ENCODE results near the gene GCAT. TPM values are rescaled to one million over a fixed set of nuclear protein-coding genes. Genes with fewer than 3 reads are reported as not detected.

GCAT gene
- total and polyA plus RNA-seq, 4 donors: 9.3 to 31.1 (median 14.5) TPM

- ATAC-seq (ENCODE audit: insufficient read depth, low FRiP score): peak; percentile 38
- TF ChIP-seq, protein P1, sequence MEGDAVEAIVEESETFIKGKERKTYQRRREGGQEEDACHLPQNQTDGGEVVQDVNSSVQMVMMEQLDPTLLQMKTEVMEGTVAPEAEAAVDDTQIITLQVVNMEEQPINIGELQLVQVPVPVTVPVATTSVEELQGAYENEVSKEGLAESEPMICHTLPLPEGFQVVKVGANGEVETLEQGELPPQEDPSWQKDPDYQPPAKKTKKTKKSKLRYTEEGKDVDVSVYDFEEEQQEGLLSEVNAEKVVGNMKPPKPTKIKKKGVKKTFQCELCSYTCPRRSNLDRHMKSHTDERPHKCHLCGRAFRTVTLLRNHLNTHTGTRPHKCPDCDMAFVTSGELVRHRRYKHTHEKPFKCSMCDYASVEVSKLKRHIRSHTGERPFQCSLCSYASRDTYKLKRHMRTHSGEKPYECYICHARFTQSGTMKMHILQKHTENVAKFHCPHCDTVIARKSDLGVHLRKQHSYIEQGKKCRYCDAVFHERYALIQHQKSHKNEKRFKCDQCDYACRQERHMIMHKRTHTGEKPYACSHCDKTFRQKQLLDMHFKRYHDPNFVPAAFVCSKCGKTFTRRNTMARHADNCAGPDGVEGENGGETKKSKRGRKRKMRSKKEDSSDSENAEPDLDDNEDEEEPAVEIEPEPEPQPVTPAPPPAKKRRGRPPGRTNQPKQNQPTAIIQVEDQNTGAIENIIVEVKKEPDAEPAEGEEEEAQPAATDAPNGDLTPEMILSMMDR (IDR thresholded peaks at IDR 0.05; ENCODE audit: control extremely low read depth, extremely low read depth): no peak
- Histone ChIP-seq H3K9ac (ENCODE audit: insufficient read depth in 1 of 2, low read length in 2 of 2) (peak overlapping the region; percentile 8 to 76), H3K4me3 (peak overlapping the region; percentile 93), H3K36me3 (ENCODE audit: control insufficient read depth in 4 of 4, insufficient read depth in 4 of 4, low read length in 4 of 4) (peaks cover under 1 to 13% (median 4%) of the 10 kb centered on the region in 4 donors), H3K27me3 (ENCODE audit: control insufficient read depth in 3 of 3, insufficient read depth in 3 of 3, low read length in 2 of 3) (no peaks in the 10 kb centered on the region), H3K4me1 (ENCODE audit: control insufficient read depth in 5 of 5, insufficient read depth in 5 of 5, low read length in 5 of 5) (peaks cover 0 to 21% (median 6%) of the 10 kb centered on the region in 5 donors), H3K9me3 (ENCODE audit: control insufficient read depth in 4 of 4, insufficient read depth in 3 of 4, low read length in 3 of 4) (peaks cover 0 to 4% (median 0%) of the 10 kb centered on the region in 4 donors), H3K27ac (ENCODE audit: low read depth in 1 of 2, low read length in 1 of 2) (peak overlapping the region; percentile 85 to 90)
- DNase-seq: no peak
- WGBS, 2 donors: 0% methylated on average over 44 to 46 of the region's 46 CpGs
These were observed 36.0 kb downstream of the GCAT start for GRCh38 chr22:37843741-37844089.

DNA sequence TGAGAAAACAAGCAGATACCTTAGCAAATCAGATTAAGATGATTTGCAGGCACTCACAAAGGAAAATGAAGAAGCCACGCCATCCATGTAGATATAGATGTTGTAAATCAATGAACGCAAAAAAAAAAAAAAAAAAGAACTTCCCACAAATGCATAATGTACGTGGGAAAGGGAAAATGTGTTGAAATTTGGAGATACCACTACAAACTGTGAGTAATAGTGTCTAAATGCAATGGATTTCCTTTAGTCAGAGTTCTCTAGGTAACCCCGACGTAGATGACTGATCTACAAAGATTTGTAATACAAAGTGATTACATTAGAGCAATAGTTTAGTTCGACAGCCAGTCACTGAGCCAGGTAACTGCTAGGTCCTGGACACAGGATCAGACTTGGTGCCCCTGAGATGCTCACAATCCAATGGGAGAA lies 37.2 kb downstream of the GCAT start:
- H3K9me3 ChIP-seq (ENCODE audit: control insufficient read depth in 4 of 4, insufficient read depth in 3 of 4, low read length in 3 of 4): peaks cover 0 to 4% (median 0%) of the 10 kb centered on the region in 4 donors
- H3K9ac ChIP-seq (ENCODE audit: insufficient read depth in 1 of 2, low read length in 2 of 2): no peak overlapping the region
- WGBS, 2 donors: 70 to 89% methylated on average over 6 of the region's 6 CpGs
- peak overlapping the region; percentile 50 for H3K4me3 ChIP-seq
- H3K36me3 ChIP-seq (ENCODE audit: control insufficient read depth in 4 of 4, insufficient read depth in 4 of 4, low read length in 4 of 4): peaks cover 0 to 5% (median under 1%) of the 10 kb centered on the region in 4 donors
- peak overlapping the region; percentile 74 to 79 for H3K27ac ChIP-seq (ENCODE audit: low read depth in 1 of 2, low read length in 1 of 2)
- no peaks in the 10 kb centered on the region for H3K27me3 ChIP-seq (ENCODE audit: control insufficient read depth in 3 of 3, insufficient read depth in 3 of 3, low read length in 2 of 3)
- DNase-seq (no peak), ATAC-seq (ENCODE audit: insufficient read depth, low FRiP score) (no peak)
- H3K4me1 ChIP-seq (ENCODE audit: control insufficient read depth in 5 of 5, insufficient read depth in 5 of 5, low read length in 5 of 5): peaks cover 0 to 22% (median 5%) of the 10 kb centered on the region in 5 donors
- TF ChIP-seq, protein P1 (IDR thresholded peaks at IDR 0.05; ENCODE audit: control extremely low read depth, extremely low read depth): no peak

GRCh38 chr22:37846433-37846832 lies 38.7 kb downstream of the GCAT start:
- Histone ChIP-seq H3K4me3 (no peak overlapping the region), H3K9ac (ENCODE audit: insufficient read depth in 1 of 2, low read length in 2 of 2) (no peak overlapping the region), H3K9me3 (ENCODE audit: control insufficient read depth in 4 of 4, insufficient read depth in 3 of 4, low read length in 3 of 4) (peaks cover 0 to 4% (median 0%) of the 10 kb centered on the region in 4 donors), H3K27me3 (ENCODE audit: control insufficient read depth in 3 of 3, insufficient read depth in 3 of 3, low read length in 2 of 3) (no peaks in the 10 kb centered on the region), H3K4me1 (ENCODE audit: control insufficient read depth in 5 of 5, insufficient read depth in 5 of 5, low read length in 5 of 5) (peaks cover 3 to 26% (median 6%) of the 10 kb centered on the region in 5 donors), H3K36me3 (ENCODE audit: control insufficient read depth in 4 of 4, insufficient read depth in 4 of 4, low read length in 4 of 4) (peaks cover 0 to 7% (median 4%) of the 10 kb centered on the region in 4 donors), H3K27ac (ENCODE audit: low read depth in 1 of 2, low read length in 1 of 2) (no peak overlapping the region)
- 95 to 97% methylated on average over 2 of the region's 2 CpGs for WGBS, 2 donors
- TF ChIP-seq, protein P1 (IDR thresholded peaks at IDR 0.05; ENCODE audit: control extremely low read depth, extremely low read depth): no peak
- ATAC-seq (ENCODE audit: insufficient read depth, low FRiP score) (no peak), DNase-seq (no peak)
